Hematopoietic multipotent progenitor cell (in vitro differentiated cells): ENCODE measurements around the gene CCDC27. TPM values are rescaled to one million over a fixed set of nuclear protein-coding genes. Genes with fewer than 3 reads are reported as not detected.

Experiments used
- DNase-seq, 3 donors: peaks; one replicate each; pipeline ENCODE4 v3.0.0-alpha.2; 2011 to 2015; ENCODE audit warnings: low read depth in 2 of 3, low spot score in 2 of 3
- total RNA-seq: library from RNA; depleted of rRNA; stranded (reverse); fragments of >200 nt; gene quantifications from one replicate; pipeline ENCODE4 v1.2.3, GENCODE V29; 2012

CCDC27 gene
- total RNA-seq, 1 donor: not detected

DNA sequence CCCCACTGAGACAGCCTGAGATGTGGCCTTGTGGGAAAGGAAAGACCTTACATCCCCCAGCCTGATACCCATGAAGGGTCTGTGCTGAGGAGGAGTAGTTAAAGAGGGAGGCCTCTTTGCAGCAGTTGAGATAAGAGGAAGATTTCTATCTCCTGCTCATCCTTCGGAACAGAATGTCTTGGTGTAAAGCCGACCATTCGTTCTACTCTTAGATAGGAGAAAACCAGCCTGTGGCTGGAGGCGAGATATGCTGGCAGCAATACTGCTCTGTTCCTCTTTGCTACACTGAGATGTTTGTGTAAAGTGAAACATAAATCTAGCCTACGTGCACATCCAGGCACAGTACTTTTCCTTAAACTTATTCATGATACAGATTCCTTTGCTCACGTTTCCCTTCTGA, 1.5 kb upstream of the CCDC27 start:
- no peak for DNase-seq

DNA sequence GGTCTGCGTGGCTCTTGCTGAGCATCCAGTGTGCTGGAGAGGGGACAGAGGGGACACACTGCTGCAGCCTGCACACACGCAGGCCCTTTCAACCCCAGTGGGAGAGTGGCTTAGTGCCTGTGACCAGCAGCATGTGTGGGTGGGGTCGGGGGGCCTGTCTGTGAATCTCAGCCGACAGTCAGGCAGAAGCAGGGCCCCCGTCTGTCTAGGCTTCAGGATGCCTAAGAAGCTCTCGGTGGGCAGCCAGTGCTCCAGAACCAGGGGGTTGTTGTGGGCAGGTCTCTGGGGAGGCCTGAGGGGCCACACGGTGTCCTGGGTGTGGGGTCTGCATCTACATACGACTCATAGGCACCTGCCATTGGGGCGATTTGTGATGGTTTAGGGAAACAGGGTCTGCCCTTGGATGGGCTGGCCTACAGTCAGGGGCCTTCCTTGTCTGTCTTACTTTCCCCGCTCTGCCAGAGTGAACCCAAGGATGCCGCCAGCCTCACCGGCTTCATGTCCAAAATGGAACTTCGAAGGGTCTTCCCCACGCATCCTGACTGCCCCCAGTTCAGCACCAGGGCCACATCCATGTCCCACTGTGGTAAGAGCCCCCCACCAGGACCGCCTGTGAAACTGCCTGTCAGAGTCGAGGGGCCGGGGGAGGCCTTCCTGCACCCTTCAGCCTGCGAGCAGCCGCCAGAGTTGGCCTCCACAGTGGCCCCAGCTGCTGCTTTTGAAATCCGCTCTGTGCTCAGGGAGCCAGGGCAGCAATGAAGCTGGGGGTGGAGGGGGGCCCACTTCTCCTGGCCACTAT, 1.6 kb downstream of the CCDC27 start:
- no peak for DNase-seq

DNA sequence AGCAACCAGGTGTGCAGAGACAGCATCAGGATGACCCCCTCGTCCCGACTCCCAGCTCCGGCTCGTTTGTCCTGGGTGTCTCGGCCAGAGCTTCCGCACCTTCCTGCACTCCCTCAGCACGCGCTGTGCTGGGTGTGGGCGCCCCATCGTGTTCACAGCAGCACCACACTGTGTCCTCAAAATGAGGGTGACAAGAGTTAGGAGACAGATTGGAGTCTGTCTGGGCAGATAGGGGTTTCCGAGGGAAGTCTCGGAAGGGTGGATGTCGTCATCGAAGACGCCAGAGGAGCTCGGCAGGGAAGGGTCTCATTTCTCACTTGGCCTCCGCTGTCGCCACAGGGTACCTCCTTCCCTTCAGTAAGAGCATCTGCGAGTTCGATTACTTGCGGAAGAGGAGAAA, 4.1 kb downstream of the CCDC27 start:
- DNase-seq: no peak

DNA sequence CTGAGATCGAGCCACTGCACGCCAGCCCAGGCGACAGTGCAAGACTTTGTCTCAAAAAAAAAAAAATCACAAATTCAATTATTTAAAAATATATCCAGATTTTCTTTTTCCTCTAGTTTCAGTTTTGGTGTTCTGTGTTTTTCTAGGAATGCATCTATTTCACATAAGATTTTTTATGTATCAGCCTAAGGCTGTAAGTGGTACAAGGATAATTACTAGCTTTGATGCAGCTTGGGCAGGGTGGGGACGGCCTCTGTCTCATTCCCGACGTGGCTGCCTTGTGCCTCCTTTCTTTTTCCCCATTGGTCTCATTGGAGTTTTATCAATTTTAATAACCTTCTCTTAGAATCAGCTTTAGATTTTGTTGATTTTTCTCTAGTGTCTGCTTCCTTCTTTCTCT, 6.9 kb downstream of the CCDC27 start:
- DNase-seq: no peak

DNA sequence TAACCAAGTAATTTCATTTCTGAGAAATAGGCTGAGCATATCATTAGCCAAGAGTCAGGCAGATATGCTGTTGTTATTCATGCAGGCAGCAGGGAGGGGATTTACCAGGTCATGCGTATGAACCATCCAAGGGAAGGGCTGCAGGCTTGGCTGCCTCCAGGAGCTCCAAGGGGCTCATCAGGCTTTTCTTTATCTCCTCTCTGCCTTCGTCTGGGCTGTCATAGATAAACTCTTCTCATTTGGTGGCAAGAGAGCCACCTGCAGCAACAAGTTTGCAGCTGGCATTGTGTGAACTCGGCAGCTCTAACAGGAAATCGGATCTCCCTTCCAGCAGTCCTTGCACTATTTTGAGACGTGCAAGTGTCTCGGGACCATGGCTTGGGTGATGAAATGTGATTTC, 7.5 kb downstream of the CCDC27 start:
- no peak for DNase-seq

DNA sequence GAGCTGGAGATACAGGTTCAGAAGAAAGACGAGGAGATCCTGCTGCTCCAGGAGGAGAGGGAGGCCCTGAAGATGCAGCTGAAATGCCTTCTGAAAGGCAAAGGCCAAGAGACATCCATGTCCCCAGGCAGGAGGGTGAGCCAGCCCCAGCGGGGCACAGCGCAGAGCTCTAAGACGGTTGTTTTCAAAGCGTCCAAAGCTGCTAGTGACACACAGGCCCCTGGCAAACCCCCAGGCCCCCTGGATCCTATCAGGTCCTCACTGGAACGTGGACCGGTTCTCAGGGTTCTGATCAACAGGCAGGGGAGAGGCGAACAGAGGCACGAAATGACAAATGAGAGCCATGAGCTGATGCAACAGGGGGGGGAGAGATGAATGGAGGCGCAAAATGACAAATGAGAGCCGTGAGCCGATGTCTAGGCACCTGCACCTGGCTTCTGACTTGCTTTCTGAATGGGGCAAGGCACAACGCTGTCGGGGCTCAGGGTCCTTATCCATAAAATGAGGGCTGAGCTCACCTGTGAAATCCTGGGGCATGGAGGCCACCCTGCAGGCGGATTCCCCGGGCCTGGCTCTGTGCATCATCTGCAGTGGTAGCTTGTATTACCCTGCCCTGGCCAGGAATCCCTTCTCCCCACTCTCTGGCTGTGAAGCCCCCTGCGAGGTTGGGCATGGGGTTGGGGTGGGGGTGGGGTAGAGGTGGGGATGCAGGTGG, 9.2 kb downstream of the CCDC27 start:
- DNase-seq: no peak

DNA sequence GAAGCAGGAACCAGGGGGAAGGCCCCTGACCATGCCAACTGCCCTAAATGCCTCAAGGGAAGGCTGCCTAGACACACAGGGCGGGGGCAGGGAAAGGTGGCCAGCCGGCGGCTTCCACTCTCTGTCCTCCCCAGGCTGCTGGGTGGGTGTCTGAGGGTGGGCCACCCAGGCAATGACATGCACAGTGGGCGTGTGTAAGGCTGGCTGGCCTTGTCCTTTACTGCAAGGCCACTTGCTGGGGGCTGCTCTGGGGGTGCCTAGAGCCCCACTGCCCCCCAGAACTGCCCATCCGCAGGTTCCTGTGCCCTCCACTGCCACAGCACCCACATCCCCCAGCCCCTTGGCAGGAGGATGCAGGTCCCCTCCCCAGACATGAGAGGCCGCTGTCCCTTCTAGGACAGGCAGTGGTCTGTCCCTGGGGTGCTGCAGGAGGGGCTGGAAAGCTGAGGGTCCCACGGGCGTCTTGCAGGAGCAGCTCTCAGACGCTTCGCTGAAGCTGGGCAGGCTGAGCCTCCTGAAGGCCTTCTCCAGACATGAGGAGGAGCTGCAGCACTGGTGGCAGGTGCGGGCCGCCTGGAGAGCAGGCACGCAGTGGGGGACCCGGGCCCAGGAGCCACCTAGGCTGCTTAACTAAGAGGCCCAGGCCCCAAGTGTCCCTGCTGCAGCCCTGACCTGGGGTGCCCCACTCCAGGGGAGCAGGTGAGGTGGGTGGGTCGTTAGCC, 10.1 kb downstream of the CCDC27 start:
- no peak for DNase-seq

DNA sequence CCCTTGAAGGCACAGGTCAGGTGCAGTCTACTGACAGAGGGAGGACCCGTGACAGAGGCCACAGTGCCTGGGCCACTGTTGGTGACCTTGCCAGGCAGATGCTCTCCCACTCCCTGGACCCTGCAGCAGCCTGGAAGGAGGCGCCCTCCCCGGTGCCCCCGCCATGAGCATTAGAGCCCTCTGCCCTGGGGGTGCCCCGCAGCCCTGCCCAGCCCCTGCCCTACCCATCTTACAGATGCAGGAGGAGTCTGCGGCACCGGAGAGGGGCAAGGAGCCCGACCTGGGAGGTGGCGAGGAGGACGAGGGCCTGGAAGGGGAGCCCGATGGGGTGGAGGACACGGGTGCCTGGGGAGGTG, 10.6 kb downstream of the CCDC27 start:
- DNase-seq: no peak

DNA sequence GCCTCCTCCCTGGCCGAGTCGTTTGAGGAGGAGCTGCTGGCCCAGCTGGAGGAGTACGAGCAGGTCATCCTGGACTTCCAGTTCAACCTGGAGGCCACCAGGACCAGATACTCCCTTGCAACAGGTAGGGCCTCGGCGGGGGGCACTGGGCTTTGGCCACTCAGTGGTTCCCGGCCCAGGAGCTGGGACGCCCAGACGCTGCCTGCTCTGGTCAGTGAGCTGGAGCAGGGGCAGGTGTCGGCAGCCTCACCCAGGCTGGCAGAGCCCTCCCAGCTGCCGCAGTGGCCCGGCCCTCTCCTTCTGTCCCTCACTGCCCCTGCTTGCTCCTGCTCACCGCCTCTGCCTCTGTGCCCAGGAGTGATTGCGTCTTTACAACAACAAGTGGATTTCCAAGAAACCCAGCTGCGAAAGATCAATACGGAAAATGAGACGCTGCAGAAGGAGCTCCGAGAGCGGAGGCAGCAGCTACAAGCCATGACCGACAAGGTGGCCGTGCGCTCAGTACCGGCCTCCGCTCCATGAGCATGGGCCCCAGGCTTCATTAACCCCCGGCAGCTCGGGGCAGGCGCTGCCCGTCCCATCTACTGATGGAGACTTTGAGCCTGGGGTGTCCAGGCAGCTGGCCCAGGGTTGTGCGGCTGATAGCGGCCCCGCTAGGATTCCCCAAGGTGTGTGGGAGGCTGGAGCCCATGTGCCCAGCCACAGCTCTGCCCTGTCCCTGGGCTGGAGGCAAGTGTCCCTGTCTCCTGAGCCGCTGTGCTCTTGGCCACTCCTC, 11.3 kb downstream of the CCDC27 start:
- DNase-seq: no peak

DNA sequence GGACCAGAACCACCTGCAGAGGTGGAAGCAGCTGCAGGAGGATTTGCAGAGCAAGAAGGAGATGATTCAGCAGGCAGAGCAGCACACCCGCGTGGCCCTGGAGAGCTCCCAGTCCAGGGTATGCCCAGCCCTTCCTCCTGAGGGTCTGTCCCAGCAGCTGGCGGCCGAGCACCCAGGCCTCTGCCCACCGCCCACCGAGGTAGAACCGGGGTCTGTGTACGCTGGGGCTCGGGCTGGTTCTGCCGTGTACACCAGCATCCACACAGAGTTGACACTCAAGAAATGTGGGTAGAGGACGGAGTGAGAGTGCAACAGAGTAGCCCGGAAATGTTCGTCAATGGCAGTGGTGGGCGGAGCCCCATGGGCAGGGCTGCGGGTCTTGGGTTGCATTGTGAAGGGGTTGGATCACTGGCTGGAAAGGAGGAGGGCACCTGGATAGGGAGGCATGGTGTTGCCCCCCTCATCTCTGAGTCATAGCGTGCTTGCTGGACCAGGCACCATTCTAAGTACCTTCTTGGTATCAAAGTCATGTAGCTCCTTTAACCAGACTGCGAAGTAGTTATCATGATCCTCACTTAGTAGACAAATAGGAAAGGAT, 15.2 kb downstream of the CCDC27 start:
- DNase-seq: no peak

DNA sequence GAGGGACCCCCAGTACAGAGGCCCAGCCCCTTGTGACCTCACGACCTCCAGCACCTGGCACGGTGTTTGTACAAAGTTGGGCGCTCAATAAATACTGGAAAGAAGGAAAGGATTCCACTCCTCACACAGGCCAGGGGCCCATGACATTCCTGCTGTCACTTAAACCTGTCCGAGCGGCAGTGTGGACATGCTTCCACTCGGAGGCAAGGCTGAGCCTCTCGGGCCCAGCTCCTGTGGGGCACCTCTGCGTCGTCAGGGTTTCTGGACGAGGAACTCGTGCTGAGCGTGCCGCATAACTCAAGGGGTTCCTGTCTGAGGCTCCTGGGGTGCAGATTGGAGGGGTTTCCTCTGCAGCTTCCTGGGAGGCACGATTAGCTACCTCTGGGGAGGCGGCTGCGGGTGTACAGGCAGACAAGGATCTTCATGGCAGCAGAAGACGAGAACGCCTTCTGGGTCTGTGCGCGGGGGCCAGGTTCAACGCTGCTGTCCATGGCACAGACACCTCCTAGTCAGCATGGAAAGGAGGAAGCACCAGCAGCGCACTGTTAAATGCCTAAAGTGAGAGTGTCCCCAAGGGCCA, 16.7 kb downstream of the CCDC27 start:
- DNase-seq: no peak

DNA sequence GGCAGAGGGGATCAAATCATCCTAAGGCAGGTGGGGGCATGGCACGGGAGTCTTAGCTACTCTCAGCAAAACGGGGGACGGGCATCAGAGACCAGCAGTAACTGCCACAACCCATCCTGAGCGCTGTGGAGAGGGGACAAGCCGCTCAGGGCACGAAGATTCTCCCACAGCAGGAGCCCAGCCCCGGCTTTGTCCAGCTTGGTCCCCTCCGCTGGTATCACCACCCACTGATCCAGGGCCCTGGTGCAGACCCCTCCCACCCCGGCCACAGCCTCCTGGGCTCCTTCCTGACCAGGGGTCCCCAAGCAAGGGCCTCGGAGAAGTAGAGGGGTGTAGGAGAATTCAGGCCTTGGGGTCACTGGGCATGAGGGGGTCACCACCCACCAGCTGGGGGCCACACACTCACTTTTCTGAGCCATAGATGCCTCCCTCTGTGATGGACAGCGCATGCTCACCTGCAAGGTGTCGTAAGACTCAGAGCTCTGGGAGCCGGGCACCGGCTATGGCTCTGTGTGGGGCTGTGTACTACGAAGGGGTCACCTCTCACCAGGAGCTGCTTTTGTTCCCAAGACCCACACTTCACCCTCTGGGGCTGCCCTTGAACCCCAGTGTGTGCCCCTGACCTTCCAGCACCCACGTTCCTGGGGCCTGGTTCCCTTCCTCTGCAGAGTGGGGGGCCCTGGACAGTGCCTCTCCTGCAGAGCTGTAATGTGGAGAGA, 18.0 kb downstream of the CCDC27 start:
- DNase-seq: no peak

DNA sequence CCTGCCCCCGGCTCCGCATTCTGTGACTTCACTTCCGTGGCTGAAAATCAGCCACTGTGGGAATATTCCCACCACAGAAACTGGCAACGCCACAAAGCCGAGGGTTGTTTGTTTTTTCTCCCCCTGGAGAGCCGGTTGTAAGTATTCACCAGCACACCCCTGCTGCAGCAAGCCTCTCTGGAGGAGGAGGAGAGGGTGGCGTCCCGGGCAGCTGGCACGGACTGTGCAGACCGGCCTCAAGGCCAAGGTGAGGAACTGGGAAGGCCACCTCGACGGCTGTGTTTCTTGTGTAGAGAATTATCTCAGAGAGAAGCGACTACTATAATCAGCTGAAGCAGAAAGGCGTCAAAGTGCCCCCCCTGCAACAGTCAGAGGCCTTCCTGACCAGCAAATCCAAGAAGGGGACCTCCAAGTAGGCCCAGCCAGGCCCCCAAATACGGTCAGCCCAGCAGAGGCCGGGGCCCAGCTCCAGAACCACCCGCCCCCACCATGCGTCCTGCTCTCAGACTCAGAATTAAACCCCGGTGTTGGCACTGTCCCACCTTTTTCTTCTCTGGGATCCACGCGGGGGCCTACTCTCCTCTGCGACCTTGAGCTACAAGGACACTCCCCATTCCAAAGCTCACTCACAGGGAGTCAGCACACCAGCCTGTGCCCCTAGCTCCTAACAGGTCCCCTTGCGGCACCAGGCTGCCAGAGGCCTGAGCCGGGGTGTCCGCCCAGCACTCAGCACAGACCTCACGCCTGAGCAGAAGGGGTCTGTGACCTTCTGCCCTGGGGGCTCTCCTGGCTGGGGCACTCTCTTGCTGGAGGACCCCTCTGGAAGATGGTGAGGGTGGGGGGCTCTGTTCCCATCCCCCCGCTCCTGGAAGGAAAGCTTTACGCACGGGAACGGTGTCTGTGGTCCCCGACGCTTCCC, 19.1 kb downstream of the CCDC27 start:
- DNase-seq: no peak

DNA sequence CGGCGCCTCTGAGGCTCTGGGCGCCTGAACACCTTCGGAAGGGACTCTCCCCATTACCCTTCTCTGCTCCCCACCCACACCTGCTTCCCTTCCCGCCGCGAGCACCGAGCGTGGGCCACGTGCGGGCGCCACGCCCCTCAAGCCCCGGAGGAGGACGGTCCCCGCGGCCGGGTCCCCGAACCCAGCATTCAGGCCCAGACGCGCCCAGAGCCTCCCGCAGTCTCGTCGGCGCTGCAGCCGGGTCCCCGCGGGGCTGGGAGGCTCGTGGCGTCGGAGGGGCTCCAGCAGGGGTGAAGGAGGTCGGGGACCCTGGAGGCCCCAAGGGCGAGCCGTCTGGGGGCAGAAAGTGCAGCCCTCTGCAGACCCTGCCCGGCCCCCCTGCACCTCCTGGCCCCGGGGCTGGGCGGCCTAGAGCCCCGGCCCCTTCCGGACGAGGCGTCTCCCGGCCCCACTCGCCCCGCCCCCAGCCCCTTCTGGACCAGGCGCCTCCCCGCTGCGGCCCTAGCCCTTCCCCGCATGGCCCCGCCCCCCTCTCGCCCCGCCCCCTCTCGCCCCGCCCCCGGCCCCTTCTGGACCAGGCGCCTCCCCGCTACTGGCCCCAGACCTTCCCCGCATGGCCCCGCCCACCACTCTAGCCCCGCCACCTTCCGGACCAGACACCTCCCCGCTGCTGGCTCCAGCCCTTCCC, 19.9 kb downstream of the CCDC27 start:
- peak; percentile 54 to 92 (median 88) for DNase-seq

DNA sequence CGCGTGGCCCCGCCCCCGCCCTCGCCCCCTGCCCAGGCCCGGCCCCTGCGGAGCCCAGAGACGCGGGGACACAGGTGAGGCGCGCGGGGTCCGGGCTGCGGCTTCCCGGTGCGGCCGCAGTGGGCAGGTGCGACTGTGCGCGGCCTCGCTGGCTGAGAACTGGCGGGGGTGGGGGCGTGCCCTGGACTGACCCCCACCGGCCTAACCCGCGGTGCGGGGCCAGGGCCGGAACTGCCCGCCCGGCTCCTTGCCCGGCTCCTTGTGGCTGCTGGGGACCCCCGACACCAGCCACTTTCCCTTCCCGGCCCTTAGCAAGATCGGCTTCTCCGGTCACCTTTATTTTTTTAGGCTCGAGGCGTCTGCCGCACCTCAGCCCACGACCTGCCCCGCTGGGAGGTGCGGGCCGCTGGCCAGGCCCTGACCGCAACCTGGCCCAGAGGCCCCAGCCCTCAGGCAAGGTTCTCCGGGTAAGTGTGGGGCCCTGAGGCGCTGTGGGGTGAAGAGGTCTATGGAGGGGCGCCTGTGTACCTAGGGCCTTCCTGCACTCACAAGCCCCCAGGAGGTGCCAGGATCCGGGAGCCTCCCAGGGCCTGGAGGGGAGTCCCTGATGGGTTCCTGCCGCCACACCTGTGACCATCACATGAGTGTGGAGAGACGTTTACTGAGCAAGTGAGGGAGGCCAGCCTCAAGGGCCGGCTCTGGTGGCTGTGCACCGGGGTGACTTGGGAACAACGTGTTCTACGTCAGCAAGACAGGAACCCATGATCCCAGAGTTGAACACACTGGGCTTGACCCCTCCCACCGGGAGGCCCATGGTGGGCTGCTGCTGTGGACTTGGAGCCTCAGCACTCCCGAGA, 20.7 kb downstream of the CCDC27 start, which contains the start of gene SMIM1:
TSS of gene SMIM1 (plus strand) at position 35 of the 857 bp plus-strand sequence. CDS start 2,625 bp downstream, outside the sequence.
- DNase-seq: no peak

DNA sequence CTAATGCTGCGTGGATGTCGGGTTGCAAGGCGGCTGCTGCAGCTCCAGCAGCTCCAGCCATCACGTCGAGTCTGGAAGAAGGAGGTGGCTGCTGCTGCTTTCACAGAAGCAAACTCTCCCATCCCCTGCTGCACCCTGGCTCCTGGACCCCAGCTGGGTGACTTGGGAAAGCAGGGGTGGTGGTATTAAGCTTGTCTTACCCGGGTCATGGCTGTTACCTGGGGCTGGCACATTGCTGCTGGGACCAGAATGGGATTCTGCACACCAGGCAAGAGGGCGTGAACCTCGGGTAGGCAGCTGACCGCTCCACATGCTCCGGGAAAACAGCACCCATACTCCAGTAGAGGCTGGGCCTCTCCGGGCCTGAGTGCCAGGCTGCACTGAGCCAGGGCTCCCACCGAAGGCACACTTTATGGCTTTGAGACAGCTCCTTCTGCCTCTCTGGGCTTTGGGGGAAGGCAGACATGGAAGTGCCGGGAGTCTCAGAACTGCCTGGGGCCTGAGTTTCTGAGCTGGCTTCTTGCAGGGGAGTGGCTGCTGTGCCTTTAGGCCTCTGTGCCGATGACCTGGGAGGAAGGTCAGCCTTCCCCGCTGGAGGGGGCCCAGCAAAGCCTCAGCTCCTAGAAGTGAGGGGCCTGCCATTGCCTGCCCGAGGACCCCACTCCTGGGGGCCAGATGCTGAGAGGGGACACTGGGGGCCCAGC, 21.5 kb downstream of the CCDC27 start:
- DNase-seq: no peak
